ENCODE results near the gene SLC22A2.
"Not testable (repeated sequence)": the region's sequence is repeated elsewhere in the genome, so short reads cannot be mapped to it uniquely, and the experiment has no call there.

SLC22A2 gene

GRCh38 chr6:160258346-160259142 is at the start of gene SLC22A2:
TSS of gene SLC22A2 (minus strand) at chr6:160258821. CDS start at chr6:160258757, 64 bp downstream.
- no peak for DNase-seq

- peak in 44 of 56 donors; percentile 1 to 80 (median 34) for DNase-seq
Measured at GRCh38 chr6:160305926-160306713, 47.5 kb upstream of the SLC22A2 start.

- no peak for DNase-seq
Measured at GRCh38 chr6:160303806-160304205, 45.2 kb upstream of the SLC22A2 start.

- DNase-seq: not testable (repeated sequence)
Measured at GRCh38 chr6:160302431-160303082, 43.9 kb upstream of the SLC22A2 start.

GRCh38 chr6:160301339-160301738 is 42.7 kb upstream of the SLC22A2 start:
- no peak for DNase-seq

- no peak for DNase-seq
Measured at GRCh38 chr6:160300076-160300695, 41.6 kb upstream of the SLC22A2 start.

GRCh38 chr6:160299559-160299958 is 40.9 kb upstream of the SLC22A2 start:
- DNase-seq: no peak

- no peak for DNase-seq
Measured at GRCh38 chr6:160298121-160298520, 39.5 kb upstream of the SLC22A2 start.

GRCh38 chr6:160297310-160297709 is 38.7 kb upstream of the SLC22A2 start:
- no peak for DNase-seq

- DNase-seq: no peak
Measured at GRCh38 chr6:160293844-160294243, 35.2 kb upstream of the SLC22A2 start.

GRCh38 chr6:160285541-160286105 is 27.0 kb upstream of the SLC22A2 start:
- DNase-seq: no peak

- DNase-seq: no peak
Measured at GRCh38 chr6:160284575-160284974, 26.0 kb upstream of the SLC22A2 start.

GRCh38 chr6:160282444-160282843 is 23.8 kb upstream of the SLC22A2 start:
- no peak for DNase-seq

- DNase-seq: no peak
Measured at GRCh38 chr6:160279850-160280249, 21.2 kb upstream of the SLC22A2 start.

- DNase-seq: no peak
Measured at GRCh38 chr6:160278786-160279310, 20.2 kb upstream of the SLC22A2 start.

- no peak for DNase-seq
Measured at GRCh38 chr6:160278311-160278710, 19.7 kb upstream of the SLC22A2 start.

- peak in 6 of 56 donors; percentile 4 to 29 (median 15) for DNase-seq
Measured at GRCh38 chr6:160277546-160277945, 18.9 kb upstream of the SLC22A2 start.

- DNase-seq: no peak
Measured at GRCh38 chr6:160277144-160277543, 18.5 kb upstream of the SLC22A2 start.

- no peak for DNase-seq
Measured at GRCh38 chr6:160276126-160276525, 17.5 kb upstream of the SLC22A2 start.

- peak in 13 of 56 donors; percentile 10 to 73 (median 44) for DNase-seq
Measured at GRCh38 chr6:160275511-160276003, 16.9 kb upstream of the SLC22A2 start.

All from amygdala (tissue), 56 donors.